ENCODE results near the gene ALKBH2. TPM values are rescaled to one million over a fixed set of nuclear protein-coding genes. Genes with fewer than 3 reads are reported as not detected.

ALKBH2 gene
- 21.5 and 24.2 TPM in 2 replicates for total RNA-seq

DNA sequence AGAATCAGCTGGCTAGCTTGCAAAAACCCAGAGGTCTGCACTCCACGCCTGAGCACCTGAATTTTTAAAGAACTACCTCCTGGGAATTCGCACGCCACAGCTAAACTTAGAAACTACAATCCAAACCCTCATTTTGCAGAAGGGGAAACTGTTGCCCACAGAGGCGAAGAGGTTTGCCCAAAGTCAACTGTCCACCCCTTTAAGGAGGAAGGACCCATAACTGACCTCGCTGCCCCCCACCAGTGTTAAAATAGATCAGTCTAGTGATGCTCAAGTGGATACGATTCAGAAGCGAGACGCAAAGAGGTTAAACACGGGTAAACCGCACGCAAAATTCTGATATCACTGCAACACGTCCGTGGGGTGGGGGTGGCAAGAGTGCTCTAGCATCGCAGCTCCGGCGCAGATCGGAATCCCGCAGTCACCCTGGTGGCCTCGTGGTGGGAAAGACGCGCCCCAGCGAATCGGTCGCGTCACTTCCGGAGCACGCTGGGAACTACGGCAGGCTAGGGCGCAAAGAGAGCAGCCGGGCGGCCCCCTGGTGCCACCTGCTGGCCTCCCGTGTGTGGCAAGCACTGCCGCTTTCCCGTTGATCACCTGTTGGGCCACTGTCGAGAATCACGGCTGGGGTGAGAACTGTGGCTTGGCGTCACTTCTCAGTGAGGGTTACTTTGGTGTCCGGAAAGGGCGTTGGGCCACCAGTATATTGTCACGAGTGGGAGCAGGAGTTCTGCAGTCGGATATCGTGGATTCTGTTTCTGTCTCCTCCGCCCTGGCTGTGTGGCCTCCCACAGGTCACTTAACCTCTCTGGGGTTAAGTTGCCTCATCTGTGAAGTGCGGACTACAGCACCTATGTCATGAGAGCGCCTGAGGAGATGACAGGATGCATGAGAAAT lies at the start of gene ALKBH2:
TSS of gene ALKBH2 (minus strand) at position 451 of the 897 bp plus-strand sequence. CDS start 686 bp downstream, outside the sequence.

DNA sequence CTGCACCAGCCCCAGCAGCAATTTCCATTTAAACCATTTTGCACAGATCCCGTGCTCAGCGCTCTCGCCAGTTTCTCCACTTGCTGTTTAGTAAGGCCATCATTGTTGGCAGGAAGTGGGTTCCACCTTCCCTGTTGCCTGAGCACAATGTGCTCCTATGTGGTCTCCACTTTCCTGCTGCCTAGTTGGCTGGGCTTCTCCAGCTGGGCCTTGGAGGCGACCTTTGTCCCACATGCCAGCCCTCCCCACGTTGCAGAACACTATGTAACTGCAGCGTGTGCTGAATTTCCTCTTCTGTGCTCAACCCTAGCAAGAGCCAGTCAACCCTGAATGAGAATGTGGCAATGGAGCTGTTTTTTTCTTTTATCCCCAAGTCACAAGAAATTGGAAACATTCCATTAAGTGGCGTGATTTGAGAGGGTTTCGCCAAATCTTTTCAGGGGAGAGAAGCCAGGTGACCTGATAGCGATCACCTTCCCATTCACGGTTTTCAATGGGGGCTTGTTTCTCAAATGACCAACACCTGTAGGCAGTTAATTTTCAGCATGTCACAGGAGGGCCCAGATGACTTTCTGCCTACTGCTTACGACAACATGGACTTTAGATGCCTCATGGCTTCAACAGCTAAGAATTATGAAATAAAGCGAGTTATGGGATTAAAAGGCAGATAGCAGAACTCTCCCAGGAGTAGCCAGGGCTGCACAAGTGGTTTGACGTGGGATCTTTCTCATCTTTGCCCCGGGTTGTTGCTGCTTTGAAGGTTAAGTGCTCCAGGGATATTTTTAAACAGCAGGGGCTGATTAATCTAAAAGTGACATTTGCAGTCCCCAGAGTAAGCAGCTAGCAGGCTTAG lies 22.7 kb upstream of the ALKBH2 start, which contains the start of gene ACACB:
TSS of gene ACACB (plus strand) at position 830 of the 853 bp plus-strand sequence. CDS start 22,819 bp downstream, outside the sequence.

DNA sequence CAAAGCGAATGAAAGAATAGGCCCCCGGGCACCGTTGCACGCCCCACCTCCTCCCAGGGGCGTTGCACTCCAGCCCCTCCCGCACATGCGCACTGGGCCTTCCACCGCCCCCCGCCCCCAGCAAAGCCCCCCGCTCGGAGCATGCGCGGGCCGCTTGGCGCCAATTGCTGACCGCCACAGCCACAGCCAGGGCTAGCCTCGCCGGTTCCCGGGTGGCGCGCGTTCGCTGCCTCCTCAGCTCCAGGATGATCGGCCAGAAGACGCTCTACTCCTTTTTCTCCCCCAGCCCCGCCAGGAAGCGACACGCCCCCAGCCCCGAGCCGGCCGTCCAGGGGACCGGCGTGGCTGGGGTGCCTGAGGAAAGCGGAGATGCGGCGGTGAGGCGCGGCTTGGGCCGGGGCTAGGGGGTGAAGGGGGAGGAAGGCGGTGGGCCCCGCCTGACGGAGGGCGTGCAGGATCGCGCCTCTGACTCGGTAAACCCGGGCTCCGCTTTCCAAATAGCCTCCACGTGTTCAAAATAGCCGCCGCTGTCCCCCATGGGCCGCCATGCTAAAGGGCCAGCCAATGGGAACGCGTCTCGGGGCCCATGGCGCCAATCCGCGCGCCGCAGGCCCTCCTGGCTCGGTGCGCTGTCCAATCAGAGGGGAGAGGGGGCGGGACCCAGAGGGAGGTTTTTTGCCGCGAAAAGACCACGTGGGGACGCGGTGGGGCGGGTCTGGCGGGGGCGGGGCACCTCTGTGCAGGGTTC lies 4.3 kb upstream of the ALKBH2 start, which contains the start of gene UNG:
TSS of gene UNG (plus strand) at position 163 of the 748 bp plus-strand sequence. CDS start at position 246, 83 bp downstream.

DNA sequence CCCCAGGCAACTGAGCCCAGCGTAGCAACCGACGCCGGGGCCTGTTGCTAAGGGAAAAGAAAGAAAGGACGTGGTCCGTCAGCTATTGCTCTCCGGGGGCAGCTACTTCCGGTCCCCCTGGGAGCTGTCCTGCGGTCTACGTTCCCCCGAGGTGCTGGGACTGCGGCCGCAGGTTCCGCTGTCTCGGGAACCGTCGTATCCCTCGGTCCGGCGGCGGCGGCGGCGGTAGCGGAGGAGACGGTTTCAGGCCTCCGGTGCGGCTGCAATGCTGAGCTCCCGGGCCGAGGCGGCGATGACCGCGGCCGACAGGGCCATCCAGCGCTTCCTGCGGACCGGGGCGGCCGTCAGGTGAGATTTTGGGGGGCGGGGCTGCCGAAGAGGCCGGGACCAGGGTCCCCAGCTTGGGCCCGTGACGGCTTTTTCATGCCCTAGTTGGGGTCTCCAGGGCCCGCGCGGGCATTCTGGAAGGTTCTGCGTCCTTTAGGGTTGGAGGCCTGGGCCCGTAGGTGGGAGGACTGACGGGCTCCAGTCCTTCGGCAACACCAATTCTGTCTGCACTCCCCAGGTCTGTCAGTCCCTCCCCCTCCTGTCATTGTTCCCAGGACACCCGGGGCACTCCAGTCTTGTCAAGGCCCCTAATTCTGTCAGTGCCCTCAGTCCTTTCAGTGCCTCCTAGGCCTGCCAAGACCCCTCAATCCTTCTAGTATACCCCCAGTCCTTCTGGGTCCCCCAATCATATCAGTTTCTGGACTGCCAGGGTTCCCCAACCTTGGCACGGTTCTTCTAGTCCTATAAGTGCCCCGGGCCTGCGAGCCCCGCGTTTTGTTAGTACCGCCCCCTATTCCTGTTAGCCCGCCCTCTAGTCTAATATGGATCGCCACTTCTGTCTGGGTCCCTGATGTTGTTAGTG lies 40.6 kb downstream of the ALKBH2 start, which contains the start of gene USP30:
TSS of gene USP30 (plus strand) at position 163 of the 910 bp plus-strand sequence. CDS start at position 266, 103 bp downstream.

Other genes starting within 250 kb of the ALKBH2 start
- gene SSH1, start 235.9 kb downstream of the ALKBH2 start, total RNA-seq: 18.2 and 24.4 TPM in 2 replicates
- under 0.01 TPM in 1 of 2 replicates, not detected in the other for gene DAO, start 213.4 kb downstream of the ALKBH2 start, total RNA-seq
- gene SVOP, start 72.4 kb downstream of the ALKBH2 start, total RNA-seq: 0.25 TPM in 1 of 2 replicates, not detected in the other
- 5.4 and 7.4 TPM in 2 replicates for gene USP30, start 40.9 kb downstream of the ALKBH2 start, total RNA-seq
- 25.8 and 29.2 TPM in 2 replicates for gene UNG, start 4.1 kb upstream of the ALKBH2 start, total RNA-seq
- 3.7 and 6.9 TPM in 2 replicates for gene ACACB, start 23.1 kb upstream of the ALKBH2 start, total RNA-seq
- not detected in 2 replicates for gene FOXN4, start 215.8 kb upstream of the ALKBH2 start, total RNA-seq

All from uterine smooth muscle cell (primary cell).